Measurements from ENCODE around the gene DNAJB8. TPM values are rescaled to one million over a fixed set of nuclear protein-coding genes. Genes with fewer than 3 reads are reported as not detected.

The DNAJB8 gene
- total RNA-seq, 4 donors from 2014 or later = not detected

DNA sequence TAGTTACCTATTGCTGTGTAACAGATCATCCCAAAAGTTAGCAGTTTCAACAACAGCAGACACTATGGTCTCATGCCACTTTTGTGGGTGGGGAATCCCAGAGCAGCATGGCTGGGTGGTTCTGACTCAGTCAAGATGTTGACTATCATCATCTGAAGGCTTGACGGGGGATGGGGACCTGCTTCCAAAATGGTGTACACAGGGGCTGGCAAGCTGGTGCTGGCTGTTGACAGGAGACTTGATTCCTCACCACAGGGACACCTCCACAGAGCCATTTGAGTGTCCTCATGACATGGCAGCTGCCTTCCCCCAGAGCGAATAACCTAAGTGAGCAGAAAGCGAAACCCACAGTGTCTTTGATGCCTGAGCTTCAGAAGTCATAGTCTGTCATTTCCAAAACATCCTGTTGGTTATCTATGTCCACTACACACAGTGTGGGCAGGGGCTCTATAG is 19.1 kb downstream of the DNAJB8 start:
- Histone ChIP-seq H3K4me3 (no peak overlapping the region), H3K36me3 (no peaks in the 10 kb centered on the region), H3K27ac (replicated peaks in 1 of 4) (no peak overlapping the region), H3K27me3 (peaks cover 0 to 10% (median 0%) of the 10 kb centered on the region in 4 donors), H3K4me1 (no peaks in the 10 kb centered on the region), H3K9me3 (no peaks in the 10 kb centered on the region)
- no peak for DNase-seq (ENCODE audit: extremely low spot score)
- no peak for TF ChIP-seq POLR2A (IDR thresholded peaks at IDR 0.05; ENCODE audit: low read depth)
- TF ChIP-seq, protein P1, sequence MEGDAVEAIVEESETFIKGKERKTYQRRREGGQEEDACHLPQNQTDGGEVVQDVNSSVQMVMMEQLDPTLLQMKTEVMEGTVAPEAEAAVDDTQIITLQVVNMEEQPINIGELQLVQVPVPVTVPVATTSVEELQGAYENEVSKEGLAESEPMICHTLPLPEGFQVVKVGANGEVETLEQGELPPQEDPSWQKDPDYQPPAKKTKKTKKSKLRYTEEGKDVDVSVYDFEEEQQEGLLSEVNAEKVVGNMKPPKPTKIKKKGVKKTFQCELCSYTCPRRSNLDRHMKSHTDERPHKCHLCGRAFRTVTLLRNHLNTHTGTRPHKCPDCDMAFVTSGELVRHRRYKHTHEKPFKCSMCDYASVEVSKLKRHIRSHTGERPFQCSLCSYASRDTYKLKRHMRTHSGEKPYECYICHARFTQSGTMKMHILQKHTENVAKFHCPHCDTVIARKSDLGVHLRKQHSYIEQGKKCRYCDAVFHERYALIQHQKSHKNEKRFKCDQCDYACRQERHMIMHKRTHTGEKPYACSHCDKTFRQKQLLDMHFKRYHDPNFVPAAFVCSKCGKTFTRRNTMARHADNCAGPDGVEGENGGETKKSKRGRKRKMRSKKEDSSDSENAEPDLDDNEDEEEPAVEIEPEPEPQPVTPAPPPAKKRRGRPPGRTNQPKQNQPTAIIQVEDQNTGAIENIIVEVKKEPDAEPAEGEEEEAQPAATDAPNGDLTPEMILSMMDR (IDR thresholded peaks at IDR 0.05) = no peak
- TF ChIP-seq EP300 (IDR thresholded peaks at IDR 0.05) = no peak
- no peak for TF ChIP-seq POLR2AphosphoS5 (IDR thresholded peaks at IDR 0.05)
- WGBS = 95% methylated on average over 3 of the region's 3 CpGs
- intact Hi-C loops (cut with DNase I) = no loop called here

- no peaks in the 10 kb centered on the region for H3K4me1 ChIP-seq
- peaks cover 0 to 10% (median 0%) of the 10 kb centered on the region in 4 donors for H3K27me3 ChIP-seq
- H3K4me3 ChIP-seq = no peak overlapping the region
- no peaks in the 10 kb centered on the region for H3K36me3 ChIP-seq
- H3K27ac ChIP-seq (replicated peaks in 1 of 4) = no peak overlapping the region
- no peak for DNase-seq (ENCODE audit: extremely low spot score)
- TF ChIP-seq POLR2A (IDR thresholded peaks at IDR 0.05; ENCODE audit: low read depth) (no peak), POLR2AphosphoS5 (IDR thresholded peaks at IDR 0.05) (no peak), EP300 (IDR thresholded peaks at IDR 0.05) (no peak)
- TF ChIP-seq, protein P1 (IDR thresholded peaks at IDR 0.05) = no peak
- intact Hi-C loops (cut with DNase I) = no loop called here
- H3K9me3 ChIP-seq = no peaks in the 10 kb centered on the region
- 74% methylated on average over 1 of the region's 1 CpG for WGBS
Measured at GRCh38 chr3:128446821-128447220, 19.9 kb downstream of the DNAJB8 start.

DNA sequence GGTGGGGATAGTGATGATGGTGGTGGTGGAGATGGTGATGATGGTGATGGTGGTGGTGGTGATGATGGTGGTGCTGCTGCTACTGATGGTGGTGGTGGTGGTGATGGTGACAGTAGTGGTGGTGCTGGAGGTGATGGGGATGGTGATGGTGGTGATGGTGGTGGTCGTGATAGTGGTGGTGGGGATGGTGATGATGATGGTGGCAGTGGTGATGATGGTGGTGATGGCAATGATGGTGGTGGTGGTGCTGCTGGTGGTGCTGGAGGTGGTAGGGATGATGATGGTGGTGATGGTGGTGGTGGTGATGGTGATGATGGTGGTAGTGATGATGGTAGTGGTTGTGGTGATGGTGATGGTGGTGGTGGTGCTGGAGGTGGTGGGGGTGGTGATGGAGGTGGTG is 21.3 kb downstream of the DNAJB8 start:
- TF ChIP-seq POLR2AphosphoS5 (IDR thresholded peaks at IDR 0.05) = no peak
- no peak for TF ChIP-seq POLR2A (IDR thresholded peaks at IDR 0.05; ENCODE audit: low read depth)
- no peak for TF ChIP-seq EP300 (IDR thresholded peaks at IDR 0.05)
- DNase-seq (ENCODE audit: extremely low spot score) = no peak
- no peaks in the 10 kb centered on the region for H3K36me3 ChIP-seq
- H3K27ac ChIP-seq (replicated peaks in 1 of 4) = no peak overlapping the region
- no peak overlapping the region for H3K4me3 ChIP-seq
- no peaks in the 10 kb centered on the region for H3K9me3 ChIP-seq
- H3K27me3 ChIP-seq = peaks cover 0 to 10% (median 0%) of the 10 kb centered on the region in 4 donors
- 88% methylated on average over 1 of the region's 1 CpG for WGBS
- intact Hi-C loops (cut with DNase I) = no loop called here
- H3K4me1 ChIP-seq = no peaks in the 10 kb centered on the region

DNA sequence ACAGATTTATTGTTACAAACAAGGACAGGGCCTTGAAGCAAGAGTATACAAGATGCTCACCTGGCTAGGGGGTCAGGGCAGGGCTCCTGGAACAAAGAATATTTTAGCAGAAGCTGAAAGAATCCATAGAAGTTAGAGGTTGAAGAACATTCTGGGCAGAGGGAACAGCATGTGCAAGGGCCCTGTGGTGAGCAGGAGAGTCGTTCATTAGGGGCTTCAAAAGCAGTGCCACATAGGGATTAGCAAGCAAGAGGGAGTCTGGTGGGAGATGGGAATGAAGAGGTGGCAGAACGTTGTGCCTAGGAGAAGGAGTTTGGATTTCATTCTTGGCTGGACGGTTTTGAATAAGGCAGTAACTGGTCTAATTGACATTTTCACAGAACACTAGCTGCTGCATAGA is 22.9 kb downstream of the DNAJB8 start:
- Histone ChIP-seq H3K36me3 (no peaks in the 10 kb centered on the region), H3K4me3 (no peak overlapping the region), H3K9me3 (no peaks in the 10 kb centered on the region), H3K27me3 (peaks cover 0 to 24% (median 0%) of the 10 kb centered on the region in 4 donors), H3K4me1 (no peaks in the 10 kb centered on the region), H3K27ac (replicated peaks in 1 of 4) (no peak overlapping the region)
- TF ChIP-seq POLR2A (IDR thresholded peaks at IDR 0.05; ENCODE audit: low read depth) (no peak), EP300 (IDR thresholded peaks at IDR 0.05) (no peak), POLR2AphosphoS5 (IDR thresholded peaks at IDR 0.05) (no peak)
- TF ChIP-seq, protein P1 (IDR thresholded peaks at IDR 0.05) = no peak
- DNase-seq (ENCODE audit: extremely low spot score) = no peak
- intact Hi-C loops (cut with DNase I) = no loop called here
- WGBS = 77% methylated on average over 3 of the region's 3 CpGs

DNA sequence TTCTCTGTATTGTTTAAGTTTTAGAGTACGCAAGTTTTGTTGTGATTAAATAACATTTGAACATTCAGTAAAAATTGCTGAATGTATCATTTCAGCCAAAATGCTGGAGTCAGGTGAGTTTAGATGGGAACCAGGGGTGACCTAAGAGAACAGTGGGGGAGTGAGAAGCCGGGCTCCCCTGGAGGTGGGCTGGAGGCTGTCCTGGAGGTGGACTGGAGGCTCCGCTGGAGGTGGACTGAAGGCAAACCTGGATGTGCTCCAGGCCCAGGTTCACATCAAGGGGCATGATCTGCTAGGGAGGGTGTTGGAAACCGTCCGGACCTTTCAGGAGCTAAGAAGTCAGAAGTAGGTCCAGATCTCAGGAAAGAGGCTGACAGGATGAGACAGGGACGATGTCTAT is 23.7 kb downstream of the DNAJB8 start:
- 88% methylated on average over 6 of the region's 6 CpGs for WGBS
- H3K36me3 ChIP-seq = no peaks in the 10 kb centered on the region
- no peaks in the 10 kb centered on the region for H3K9me3 ChIP-seq
- intact Hi-C loops (cut with DNase I) = no loop called here
- H3K27ac ChIP-seq (replicated peaks in 1 of 4) = no peak overlapping the region
- peaks cover 0 to 29% (median 0%) of the 10 kb centered on the region in 4 donors for H3K27me3 ChIP-seq
- no peak for DNase-seq (ENCODE audit: extremely low spot score)
- no peak overlapping the region for H3K4me3 ChIP-seq
- H3K4me1 ChIP-seq = no peaks in the 10 kb centered on the region
- no peak for TF ChIP-seq EP300 (IDR thresholded peaks at IDR 0.05)
- TF ChIP-seq, protein P1 (IDR thresholded peaks at IDR 0.05) = no peak
- no peak for TF ChIP-seq POLR2A (IDR thresholded peaks at IDR 0.05; ENCODE audit: low read depth)
- TF ChIP-seq POLR2AphosphoS5 (IDR thresholded peaks at IDR 0.05) = no peak
